H1 (cell line): ENCODE measurements around the gene ECPAS.

Source experiments
- HDAC2 ChIP-seq, 2 experiments: fragments of 300-600 bp in 1 of 2; sonication (generic) in 1 of 2; IDR thresholded peaks; 2 replicates each; pipeline ENCODE4 v1.6.1; 2011 to 2012; ENCODE audit warnings: low read depth in 2 of 2, low read length in 2 of 2, mild to moderate bottlenecking in 2 of 2, moderate library complexity in 2 of 2, borderline replicate concordance in 1 of 2, inconsistent platforms in 1 of 2
- POLR2A ChIP-seq, 2 experiments: IDR thresholded peaks; 1 replicate in 1 of 2; 2 replicates in 1 of 2; pipeline ENCODE4 v1.6.1; 2011; ENCODE audit warnings: low read depth in 2 of 2, low read length in 2 of 2, mild to moderate bottlenecking in 2 of 2; ENCODE audit errors: control extremely low read depth in 1 of 2
- TF ChIP-seq, protein P1 (sequence below), 3 experiments: IDR thresholded peaks; 1 replicate in 2 of 3; 2 replicates in 1 of 3; pipeline versions ENCODE4 v1.5.1 to v1.6.1; 2011; ENCODE audit warnings: low read length in 3 of 3, mild to moderate bottlenecking in 3 of 3, inconsistent platforms in 2 of 3, low read depth in 1 of 3, moderate library complexity in 1 of 3; ENCODE audit not compliant: insufficient read depth in 1 of 3; ENCODE audit errors: control extremely low read depth in 1 of 3

DNA sequence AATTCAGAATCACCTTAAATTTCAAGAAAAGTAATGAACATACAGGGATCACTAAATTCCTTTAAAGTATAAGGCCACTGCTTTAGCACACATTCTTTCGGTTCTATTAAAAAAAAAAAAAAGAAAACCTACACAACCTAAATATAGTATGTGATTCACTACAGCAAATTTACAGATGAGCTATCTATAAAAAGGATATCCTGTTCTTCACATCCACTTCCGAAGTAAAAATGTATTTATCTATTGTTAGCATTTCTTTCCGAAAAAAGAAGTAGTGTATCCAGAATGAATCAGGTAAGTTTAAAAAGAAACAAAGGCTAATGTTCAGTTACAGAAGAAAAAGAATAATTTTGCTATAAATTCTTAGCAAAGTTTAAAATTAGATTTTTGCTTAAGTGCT is 70.2 kb downstream of the ECPAS start:
- TF ChIP-seq, protein P1, sequence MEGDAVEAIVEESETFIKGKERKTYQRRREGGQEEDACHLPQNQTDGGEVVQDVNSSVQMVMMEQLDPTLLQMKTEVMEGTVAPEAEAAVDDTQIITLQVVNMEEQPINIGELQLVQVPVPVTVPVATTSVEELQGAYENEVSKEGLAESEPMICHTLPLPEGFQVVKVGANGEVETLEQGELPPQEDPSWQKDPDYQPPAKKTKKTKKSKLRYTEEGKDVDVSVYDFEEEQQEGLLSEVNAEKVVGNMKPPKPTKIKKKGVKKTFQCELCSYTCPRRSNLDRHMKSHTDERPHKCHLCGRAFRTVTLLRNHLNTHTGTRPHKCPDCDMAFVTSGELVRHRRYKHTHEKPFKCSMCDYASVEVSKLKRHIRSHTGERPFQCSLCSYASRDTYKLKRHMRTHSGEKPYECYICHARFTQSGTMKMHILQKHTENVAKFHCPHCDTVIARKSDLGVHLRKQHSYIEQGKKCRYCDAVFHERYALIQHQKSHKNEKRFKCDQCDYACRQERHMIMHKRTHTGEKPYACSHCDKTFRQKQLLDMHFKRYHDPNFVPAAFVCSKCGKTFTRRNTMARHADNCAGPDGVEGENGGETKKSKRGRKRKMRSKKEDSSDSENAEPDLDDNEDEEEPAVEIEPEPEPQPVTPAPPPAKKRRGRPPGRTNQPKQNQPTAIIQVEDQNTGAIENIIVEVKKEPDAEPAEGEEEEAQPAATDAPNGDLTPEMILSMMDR (IDR thresholded peaks at IDR 0.05; ENCODE audit: control extremely low read depth in 1 of 3, insufficient read depth in 1 of 3, low read depth in 1 of 3, low read length in 3 of 3), result no peak
- no peak for TF ChIP-seq HDAC2 (IDR thresholded peaks at IDR 0.05; ENCODE audit: borderline replicate concordance in 1 of 2, low read depth in 2 of 2, low read length in 2 of 2)
- TF ChIP-seq POLR2A (IDR thresholded peaks at IDR 0.05; ENCODE audit: control extremely low read depth in 1 of 2, low read depth in 2 of 2, low read length in 2 of 2), result no peak
